Activated T-cell treated with anti-CD3 and anti-CD28 coated beads for 4 hours (primary cell): ENCODE results near the gene SLC43A3.
"Not testable (repeated sequence)": the region's sequence is repeated elsewhere in the genome, so short reads cannot be mapped to it uniquely, and the experiment has no call there.

Experiments used
- DNase-seq: peaks from one replicate; pipeline ENCODE4 v3.0.0-alpha.2; 2020

SLC43A3 gene

DNA sequence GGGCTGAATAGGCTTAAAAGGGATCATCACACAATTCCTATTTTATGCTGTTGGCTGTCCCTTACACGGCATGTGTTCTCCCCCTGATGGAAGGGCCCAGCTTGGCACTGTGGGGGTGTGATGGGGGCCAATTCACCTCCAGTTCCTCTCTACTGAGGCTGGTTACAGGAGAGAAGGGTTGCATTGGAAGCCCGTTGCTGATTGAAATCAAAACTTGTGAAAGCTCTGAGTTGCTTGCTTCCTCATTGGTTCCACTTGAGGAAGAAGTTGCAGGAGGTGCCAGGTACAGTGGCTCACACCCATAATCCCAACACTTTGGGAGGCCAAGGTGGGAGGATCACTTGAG, 23.1 kb downstream of the SLC43A3 start:
- no peak for DNase-seq

DNA sequence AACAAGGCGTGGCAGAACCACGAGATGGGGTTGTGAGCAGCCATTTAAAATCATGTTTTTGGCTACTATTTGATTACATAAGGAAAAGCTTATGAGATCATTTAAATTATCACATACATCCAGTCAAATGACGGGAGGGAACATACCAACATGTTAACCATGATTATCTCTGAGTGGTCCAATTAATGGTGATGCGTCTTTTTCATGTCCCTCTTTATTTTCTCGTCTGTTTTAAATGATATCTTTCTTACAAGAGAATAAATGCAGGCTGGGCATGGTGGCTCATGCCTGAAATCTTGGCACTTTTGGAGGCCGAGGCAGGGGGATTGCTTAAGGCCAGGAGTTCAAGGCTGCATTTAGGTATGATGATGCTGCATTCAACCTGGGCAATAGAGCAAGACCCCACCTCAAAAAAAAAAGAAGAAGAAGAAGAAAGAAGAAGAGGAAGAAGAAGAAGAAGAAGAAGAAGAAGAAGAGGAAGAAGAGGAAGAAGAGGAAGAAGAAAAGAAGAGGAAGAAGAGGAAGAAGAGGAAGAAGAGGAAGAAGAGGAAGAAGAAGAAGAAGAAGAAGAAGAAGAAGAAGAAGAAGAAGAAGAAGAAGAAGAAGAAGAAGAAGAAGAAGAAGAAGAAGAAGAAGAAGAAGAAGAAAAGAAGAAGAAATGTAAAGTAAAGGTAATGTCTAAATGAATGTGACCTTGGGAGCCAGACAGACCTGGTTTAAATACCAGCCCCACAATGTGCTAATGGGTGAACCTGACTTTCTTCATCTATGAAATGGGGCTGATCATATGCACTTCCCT, 23.7 kb downstream of the SLC43A3 start:
- DNase-seq, result not testable (repeated sequence)

- DNase-seq, result no peak
Observed at GRCh38 chr11:57402188-57403002, 24.5 kb downstream of the SLC43A3 start.

DNA sequence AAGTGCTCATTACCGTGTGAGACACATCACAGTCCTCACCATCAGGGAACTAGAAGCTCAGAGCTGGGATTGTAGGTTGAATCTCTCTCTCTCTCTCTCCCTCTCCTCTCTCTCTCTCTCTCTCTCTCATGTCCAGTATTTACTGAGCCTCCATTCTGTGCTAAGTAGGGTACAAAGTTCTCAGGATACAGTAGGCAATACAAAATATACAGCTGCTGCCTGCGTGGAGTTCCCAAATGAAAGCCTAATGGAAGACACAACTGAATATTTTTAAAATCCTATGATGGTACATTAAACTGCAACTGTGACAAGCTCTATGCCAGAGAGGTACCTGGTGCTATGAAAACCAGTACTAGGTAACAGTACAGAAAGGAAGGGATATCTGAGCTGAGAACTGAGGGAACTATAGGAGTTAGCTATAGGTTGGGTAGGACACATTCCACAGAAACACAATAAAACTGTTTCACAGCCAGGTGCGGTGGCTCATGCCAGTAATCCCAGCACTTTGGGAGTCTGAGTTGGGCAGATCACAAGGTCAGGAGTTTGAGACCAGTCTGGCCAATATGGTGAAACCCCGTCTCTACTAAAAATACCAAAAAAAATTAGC, 26.8 kb downstream of the SLC43A3 start:
- no peak for DNase-seq

GRCh38 chr11:57399221-57399620, 27.7 kb downstream of the SLC43A3 start:
- DNase-seq, result no peak

GRCh38 chr11:57397394-57397990, 29.4 kb downstream of the SLC43A3 start:
- no peak for DNase-seq

DNA sequence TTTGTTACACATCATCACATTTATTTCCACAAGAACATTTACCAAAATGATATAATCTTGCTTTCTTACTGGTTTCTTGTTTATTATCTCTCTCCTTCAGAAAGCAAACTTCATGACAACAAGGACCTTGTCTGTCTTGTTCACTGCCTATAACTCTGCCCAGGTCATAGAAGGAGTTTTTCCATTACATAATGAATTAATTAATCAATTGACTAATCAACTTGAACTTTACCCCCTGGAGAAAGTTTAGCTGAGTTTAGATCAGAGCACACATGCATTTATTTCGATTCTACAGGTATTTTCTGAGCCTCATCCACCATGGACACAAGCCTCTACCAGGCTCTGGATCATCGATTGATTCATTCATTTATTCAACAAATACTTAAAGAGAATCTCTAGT, 30.2 kb downstream of the SLC43A3 start:
- DNase-seq, result no peak

- no peak for DNase-seq
Observed at GRCh38 chr11:57395905-57396623, 30.9 kb downstream of the SLC43A3 start.

DNA sequence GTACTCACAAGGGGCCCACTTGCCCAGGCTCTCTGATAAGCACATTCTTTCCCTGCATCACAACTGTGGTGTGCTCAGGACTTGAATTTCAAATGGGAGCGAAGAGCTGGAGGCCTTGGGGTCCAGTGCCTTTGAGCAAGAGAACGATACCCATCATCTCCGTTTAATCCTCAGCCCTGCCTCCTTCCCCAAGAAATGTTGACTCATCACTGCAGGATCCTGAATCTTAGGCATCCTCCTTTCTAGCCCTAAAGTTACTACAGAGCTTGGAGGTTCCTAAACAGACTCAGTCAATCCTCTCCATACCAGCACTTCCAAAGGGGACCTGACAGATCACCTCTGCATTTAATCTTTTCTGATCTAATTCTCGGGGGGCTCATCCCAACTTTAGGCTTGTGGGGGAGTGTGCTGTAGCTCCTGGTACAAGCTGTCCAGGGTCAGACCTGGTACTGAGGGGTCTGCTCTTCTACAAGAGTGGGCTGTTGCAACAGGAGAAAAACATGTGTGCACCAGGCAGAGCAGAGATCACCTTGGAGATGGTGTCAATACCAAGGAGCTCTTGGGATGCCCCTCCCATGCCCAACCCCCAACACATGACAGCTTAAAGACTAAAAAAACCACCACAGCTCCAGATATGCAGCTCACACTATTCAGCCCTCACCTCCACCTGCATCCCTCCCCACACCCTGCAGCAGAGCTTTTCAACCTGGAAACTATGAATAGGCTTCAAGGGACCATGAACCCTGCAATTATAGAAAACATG, 32.5 kb downstream of the SLC43A3 start:
- no peak for DNase-seq

- no peak for DNase-seq
Observed at GRCh38 chr11:57392763-57393105, 34.2 kb downstream of the SLC43A3 start.

- DNase-seq, result no peak
Observed at GRCh38 chr11:57392066-57392762, 34.7 kb downstream of the SLC43A3 start.

DNA sequence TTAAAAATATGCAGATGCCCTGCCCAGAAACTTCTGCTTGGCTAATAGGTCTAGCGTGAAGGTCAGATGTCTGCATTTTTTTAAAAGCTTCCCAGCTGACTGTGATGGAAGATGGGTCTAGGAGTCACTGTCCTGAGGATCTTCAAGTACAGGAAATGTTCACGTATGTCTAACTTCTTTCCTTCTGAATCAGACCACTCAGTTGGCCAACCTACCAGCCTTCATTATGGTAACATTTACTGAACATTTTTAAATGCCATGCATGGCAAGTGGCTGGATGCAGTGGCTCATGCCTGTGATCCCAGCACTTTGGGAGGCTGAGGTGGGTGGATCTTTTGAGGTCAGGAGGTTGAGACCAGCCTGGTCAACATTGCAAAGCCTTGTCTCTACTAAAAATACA, 35.4 kb downstream of the SLC43A3 start:
- DNase-seq, result no peak

DNA sequence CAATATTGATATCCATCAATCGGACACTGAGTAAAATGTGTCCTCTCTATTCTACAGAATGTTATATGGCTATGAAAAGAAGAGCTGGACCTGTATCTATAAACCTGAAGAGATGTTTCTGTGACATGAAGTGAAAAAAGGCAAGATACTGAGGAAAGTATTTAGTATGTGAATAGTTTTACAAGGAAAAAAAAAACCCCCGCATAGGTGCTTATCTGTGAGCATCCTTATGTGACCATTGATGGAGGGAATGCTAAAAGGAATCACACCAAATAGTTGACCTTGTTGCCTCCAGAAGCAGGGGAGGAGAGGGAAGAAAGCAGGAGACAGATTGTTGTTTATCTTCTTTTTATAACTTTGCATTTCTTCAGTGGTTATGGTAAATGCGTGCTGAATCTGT, 35.8 kb downstream of the SLC43A3 start:
- no peak for DNase-seq

DNA sequence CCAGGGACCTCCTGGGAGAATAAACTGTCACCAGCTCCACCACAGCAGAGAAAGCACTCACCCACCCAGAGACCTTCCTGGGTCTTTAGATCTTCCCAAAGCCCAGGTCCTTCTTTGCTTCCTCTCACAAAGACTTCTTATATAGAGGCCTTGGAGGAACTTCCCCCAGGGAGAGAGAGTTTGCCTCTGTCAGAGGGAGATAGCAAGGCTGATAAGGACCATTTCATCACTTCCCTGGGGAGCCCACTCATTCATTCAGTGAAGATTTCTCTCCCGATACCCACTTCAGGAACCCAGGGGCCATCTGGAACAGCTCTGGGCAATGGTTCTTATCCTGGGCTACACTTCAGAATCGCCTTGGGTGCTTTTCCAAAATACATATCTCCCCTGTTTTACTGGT, 36.4 kb downstream of the SLC43A3 start, which contains the start of gene PRG2:
Gene PRG2, minus strand, starts transcription at position 116 of the 400 bp plus-strand sequence. CDS start 706 bp downstream, outside the sequence.
- DNase-seq, result no peak

DNA sequence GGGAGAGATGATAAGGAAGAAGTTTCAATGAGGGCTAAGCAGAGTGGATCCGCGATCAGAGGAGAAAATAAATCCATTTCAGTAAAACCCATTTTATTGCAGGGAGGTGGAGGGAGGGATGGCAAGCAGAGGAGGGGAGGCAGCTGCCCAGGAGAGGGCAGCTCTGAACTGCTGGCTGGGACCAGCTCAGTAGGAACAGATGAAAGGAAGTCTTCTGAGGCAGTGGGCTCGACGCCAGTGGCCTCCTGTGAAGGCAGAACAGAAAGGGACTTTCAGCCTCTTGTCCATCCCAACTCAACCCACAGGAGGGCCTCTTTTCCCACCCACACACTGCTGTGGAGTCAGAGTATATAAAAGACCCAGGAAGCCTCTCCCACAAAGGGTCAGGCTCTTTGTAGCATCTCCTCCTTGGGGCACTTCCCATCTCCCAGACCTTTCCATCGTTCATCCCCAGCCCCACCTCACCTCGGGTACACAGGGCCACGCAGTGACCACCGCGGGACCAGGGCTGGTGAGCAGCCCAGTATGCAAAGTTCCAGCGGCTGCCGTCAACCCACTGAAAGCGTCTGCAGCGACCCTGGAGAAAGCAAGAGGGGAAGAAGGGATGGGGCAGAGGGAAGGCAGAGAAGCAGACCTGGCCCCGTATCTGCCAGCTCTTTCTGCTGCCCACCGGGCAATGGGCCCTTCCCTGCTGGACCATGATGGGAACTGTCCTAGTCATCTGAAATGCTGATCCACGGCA, 39.5 kb downstream of the SLC43A3 start:
- no peak for DNase-seq

DNA sequence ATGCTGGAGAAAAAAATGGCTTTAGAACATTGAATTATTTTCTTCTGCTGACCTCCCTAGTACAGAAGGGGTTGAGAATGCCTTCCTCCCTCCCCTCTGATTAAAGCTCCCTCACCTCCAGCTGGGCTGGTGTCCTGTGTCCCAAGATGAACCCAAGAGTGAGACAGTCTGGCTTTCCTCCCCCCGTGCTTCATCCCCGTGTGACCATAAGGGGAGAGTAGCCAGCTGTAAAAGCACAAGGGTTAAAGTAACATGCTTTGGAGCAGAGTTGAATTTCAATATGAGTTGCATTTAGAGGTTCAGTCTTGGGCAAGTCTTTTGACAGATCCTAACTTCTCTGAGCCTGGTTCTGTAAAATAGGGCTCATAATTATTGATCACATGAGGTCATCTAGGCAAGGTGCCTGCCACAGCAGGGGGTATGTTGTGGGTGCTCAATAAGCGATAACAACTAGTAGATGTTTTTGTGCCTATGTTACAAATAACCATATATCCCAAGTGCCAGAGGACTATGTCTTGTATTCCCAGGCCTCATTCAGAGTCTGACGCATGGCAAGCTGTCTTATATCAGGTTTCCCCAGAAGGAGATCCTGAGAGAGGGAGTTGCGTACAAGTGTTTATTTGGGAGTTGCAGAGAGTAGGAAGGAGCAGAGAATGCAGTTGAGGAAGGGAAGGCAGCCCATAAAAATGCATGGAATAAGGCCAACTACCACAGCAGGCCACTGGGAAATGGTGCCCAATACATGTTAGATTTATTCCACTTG, 40.6 kb downstream of the SLC43A3 start:
- no peak for DNase-seq

DNA sequence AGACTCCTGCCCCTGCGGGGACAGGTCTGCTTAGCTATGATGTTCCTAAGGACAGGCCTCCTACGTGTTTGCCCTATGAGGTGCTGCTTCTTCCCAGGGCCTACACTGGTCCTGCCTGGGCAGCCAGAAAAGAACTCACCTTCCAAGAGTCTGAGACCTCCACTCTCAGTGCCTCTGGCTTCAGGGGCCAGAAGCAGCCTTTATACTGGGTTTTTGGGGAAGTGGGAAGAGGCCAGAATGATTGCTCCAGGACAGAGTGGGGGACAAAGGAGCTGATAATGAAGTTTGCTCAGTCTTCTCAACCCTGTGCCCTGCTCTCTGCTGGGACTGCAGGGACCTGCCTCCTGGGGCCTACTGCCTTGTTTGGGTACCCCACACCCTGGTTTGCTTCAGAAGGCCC, 45.9 kb downstream of the SLC43A3 start, which contains the start of gene PRG3:
Gene PRG3, minus strand, starts transcription at position 176 of the 400 bp plus-strand sequence. CDS start 442 bp downstream, outside the sequence.
- DNase-seq, result no peak

GRCh38 chr11:57379732-57380131, 47.2 kb downstream of the SLC43A3 start:
- no peak for DNase-seq

DNA sequence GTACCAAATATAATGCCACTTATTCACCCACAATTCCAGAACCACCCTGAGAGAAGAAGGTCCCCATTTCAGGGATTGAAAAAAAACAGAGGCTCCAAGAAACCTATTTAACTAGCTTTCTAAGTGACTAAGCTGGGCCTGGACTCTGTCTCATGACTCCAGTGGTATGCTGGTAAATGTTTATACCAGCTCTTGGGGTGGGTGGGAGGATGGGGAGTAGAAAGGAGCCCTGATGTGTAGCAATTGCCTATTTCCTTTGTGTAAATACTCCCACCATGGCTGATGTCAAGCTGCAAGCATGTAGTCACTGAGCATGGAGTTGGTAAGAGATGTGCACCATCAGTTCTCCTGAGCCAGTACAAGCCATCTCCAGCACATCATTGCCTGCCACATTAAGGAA, 48.7 kb downstream of the SLC43A3 start:
- DNase-seq, result no peak

GRCh38 chr11:57377107-57377506, 49.8 kb downstream of the SLC43A3 start:
- no peak for DNase-seq
